Activated naive CD4-positive, alpha-beta T cell treated with Interleukin-2 at 50 U/mL for 16 hours (primary cell): ENCODE measurements around the gene CACHD1.

Source experiments
- DNase-seq: peaks from one replicate; pipeline ENCODE4 v3.0.0-alpha.2; 2020

CACHD1 gene

GRCh38 chr1:64525116-64525686 is 55.3 kb downstream of the CACHD1 start:
- no peak for DNase-seq

GRCh38 chr1:64526312-64526711 is 56.4 kb downstream of the CACHD1 start:
- DNase-seq: no peak

DNA sequence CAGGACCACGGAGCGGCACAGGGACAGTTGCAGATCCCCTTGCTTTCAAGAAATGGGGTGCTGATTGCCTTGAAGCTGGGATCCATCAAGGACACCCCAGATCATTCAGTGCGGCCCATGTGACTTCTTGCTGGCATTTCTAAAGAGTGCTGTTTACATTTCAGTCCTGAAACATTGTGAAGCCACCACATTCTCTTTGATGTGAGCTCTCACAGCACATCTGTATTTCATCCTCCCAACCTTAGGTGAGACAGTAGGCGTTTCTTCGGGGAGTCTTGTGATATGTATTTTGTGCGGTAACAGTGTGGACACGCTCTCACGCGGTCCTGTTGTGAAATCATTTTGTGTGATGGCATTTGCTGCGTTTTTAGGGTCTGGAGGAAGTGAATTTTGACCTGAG is 57.2 kb downstream of the CACHD1 start:
- no peak for DNase-seq

GRCh38 chr1:64527786-64528185 is 57.9 kb downstream of the CACHD1 start:
- DNase-seq: no peak

DNA sequence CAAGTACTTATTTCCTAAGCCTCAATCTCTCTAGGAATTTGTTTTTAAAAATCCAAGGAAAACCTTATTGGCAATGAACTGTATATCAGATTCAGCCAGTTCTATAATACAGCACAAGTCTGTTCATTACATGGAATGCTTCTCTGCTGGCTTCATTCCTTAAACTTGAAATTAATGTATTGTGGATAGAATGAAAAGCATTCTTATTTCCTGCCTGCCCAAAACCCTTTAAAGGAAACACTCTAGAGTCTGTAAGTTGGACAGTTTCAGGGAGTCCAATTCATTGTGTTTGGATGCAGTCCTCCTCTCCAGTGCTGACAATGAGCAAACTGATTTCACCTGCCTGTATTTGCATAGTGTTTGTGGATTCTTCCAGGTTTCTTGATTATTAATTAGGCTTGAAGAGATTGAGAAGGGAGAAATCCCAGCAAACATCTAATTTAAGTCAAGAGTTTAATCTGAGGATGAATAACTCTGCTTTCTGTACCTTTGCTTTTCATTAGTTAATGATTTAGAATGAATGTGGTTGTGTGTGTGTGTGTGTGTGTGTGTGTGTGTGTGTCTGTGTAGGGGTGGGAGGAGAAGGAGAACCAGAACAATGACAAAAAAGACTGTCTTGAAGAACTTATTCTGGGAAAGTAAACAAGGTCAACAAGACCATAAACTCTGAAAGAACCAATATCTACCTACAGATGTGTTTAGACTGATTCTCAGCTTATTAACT is 61.2 kb downstream of the CACHD1 start:
- DNase-seq: no peak

DNA sequence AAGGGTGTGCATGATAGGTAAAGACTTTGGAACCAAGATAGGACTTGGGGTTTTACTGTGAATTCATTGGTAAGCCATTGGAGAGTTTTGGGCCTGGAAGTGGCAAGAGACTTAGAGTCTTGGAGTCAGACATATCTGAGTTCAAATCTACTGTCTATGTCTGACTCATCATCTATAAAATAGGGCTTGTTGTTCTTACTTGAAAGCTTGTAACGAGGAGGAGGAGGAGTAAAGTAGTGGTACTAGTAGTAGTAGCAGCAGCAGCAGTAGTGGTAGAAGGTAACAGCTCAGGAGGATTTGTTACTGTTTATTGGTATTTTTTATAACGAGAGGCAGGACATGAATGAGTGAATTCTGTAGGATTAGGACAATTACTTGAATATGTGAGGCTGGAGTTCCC is 62.7 kb downstream of the CACHD1 start:
- no peak for DNase-seq

- DNase-seq: no peak
Measured at GRCh38 chr1:64535938-64536835, 66.3 kb downstream of the CACHD1 start.

DNA sequence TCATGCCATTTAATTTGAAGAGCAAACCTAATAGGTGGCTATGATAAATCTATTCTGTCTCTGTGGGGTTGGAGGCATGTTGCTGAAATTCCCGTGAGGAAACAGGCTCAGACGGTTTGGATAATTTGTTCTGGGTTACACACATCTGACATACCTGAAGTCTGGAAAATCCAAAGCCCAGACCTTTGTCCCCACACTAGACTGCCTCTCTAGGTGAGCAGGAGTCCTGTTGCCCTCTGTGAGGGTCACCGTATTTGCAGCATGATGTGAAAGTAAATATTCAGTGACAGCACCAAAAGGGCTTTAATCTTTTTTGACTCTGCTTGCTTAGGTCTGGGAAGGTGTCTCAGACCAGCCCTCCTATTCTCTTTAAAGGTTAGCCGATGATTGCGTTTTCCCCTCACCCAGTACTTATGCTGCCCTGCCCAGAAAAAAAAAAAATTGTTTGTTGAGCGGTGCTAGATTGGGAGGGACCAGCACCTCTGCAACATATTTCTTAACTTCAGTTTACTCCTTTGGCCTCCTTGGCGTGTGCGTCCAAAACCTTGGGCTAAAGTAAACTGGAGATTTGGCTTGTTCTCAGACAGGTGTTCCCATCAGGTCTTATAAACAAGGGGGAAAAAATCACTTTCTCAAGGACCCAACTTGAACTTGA is 67.0 kb downstream of the CACHD1 start:
- no peak for DNase-seq

DNA sequence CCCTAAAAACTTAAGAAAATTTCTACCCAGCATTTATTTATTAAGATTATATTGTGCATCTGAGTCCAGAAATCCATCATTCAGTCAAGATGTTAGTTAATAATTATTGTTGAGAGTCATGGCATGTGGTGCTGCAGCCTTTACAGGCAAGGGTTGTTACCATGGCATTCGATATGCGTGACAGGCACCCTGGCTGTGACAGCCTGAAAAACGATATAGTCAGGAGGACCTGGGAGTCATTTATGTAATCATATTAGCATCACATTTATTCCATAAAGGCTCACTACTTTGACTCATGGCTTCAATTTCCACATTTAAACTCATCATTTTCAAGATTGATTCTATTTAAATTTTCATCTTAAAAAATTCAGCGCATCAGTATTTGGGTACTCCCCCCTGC is 68.0 kb downstream of the CACHD1 start:
- DNase-seq: no peak

GRCh38 chr1:64538389-64538788 is 68.5 kb downstream of the CACHD1 start:
- no peak for DNase-seq

- DNase-seq: no peak
Measured at GRCh38 chr1:64539289-64539688, 69.4 kb downstream of the CACHD1 start.

- DNase-seq: no peak
Measured at GRCh38 chr1:64539781-64540218, 69.9 kb downstream of the CACHD1 start.

GRCh38 chr1:64540265-64540791 is 70.4 kb downstream of the CACHD1 start:
- DNase-seq: no peak

DNA sequence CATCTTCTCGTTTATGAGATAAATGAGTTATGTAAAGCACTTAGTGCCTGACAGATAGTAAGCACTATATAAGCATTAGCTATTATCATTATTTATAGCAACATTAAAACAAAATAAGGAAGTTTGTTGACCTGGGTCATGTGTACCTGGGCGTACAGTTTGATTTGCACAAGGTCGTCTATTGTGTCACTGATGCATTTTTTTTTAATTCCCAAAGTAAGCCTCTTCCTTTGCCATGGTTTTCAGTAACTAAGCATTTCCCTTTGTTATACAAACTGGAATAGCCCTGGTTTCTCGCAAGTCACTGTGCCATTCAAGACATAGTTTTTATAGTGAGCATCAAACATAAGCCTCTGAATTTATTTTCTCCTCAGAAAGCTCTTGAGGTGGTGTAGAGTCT is 72.2 kb downstream of the CACHD1 start:
- no peak for DNase-seq

DNA sequence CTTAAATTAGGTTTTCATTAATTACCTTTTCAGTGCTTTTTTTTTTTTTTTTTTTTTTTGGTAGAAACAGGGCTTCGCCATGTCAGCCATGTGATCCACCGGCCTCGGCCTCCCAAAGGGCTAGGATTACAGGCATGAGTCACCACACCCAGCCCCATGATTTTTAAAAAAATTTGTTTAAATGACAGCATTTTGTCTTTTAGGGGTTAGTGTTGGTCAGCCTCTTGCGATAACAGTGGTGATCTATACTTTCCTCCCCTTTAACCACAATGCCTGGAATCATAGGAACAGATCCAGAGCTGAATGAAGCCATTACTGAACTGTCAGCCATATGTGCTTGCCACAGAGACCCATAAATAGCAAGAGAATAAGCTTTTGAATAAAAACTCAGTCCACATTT is 73.9 kb downstream of the CACHD1 start:
- DNase-seq: no peak

GRCh38 chr1:64545118-64545843 is 75.4 kb downstream of the CACHD1 start:
- no peak for DNase-seq

DNA sequence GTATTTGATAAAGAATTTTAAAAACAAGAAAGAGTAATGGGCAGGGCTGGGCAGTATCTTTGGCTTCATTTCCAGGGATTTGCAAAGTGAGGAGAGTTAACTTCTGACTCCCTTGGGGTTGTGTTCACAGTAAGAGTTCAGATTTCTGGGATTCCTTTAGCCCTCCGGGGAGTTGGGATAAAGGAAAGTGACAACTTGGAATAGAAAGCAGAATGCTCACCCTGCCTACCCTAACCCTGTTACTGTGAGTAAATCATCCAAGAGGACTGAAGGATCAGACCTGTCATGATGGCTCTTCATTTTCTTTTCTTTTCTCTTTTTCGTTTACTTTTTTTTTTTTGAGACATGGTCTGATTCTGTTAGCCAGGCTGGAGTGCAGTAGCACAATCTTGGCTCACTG is 76.1 kb downstream of the CACHD1 start:
- DNase-seq: no peak

GRCh38 chr1:64549464-64550239 is 79.7 kb downstream of the CACHD1 start:
- DNase-seq: no peak

DNA sequence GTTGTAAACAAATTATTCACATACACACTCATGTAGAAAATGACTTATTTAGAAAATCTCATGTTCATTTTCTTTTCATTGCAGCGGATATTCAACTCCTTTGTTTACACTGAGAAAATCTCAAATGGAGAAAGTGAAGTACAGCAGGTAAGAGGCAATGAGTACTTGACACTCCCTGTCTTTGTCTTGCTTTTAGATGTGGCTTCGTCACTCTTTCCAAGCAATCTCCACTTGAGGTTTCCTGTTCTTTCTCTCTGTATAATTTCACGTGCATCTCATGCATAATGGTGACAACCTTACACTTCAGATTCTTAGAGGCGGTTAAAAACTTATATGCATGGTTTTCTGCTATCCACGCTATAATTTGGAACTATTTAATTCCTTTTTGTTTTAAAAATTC is 80.6 kb downstream of the CACHD1 start:
- no peak for DNase-seq

- DNase-seq: no peak
Measured at GRCh38 chr1:64550946-64551605, 81.1 kb downstream of the CACHD1 start.

DNA sequence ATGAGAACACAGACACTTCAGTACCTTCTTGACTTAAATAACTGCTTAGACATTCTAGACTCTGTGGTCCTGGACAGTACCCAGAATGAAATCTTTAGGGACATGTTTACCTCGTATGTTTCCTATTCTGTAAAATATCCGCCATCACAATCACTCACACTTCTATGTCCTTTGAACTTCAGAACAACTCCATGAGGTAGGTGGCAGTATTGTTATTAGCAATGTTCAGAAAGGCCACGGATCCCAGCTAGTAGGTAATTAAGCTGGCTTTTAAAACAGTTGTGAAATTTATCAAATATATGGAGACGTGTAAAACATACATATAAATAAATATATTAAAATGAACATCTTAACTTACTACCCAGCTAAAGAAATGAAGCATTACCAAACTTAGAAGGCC is 83.4 kb downstream of the CACHD1 start:
- no peak for DNase-seq
